Amniotic epithelial cell (primary cell): Measurements from ENCODE around the gene BAAT.
A peak's percentile ranks its signal among the peaks of the same experiment; 100 is the strongest.

Experiments
- DNase-seq: peaks from one replicate; pipeline ENCODE4 v3.0.0-alpha.2; 2010; ENCODE audit warnings: low read depth

The BAAT gene

GRCh38 chr9:101398068-101398929 is 13.5 kb upstream of the BAAT start, which contains the start of the genes MRPL50 and ZNF189:
TSS of gene MRPL50 (minus strand) at chr9:101398618. CDS start at chr9:101398592, 26 bp downstream.
TSS of gene ZNF189 (plus strand) at chr9:101398851. CDS start at chr9:101399157, 306 bp downstream.
- peak; percentile 99 for DNase-seq

- DNase-seq = no peak
Observed at GRCh38 chr9:101397746-101398067, 12.9 kb upstream of the BAAT start.

- no peak for DNase-seq
Observed at GRCh38 chr9:101394687-101395086, 9.9 kb upstream of the BAAT start.

GRCh38 chr9:101393135-101393534 is 8.3 kb upstream of the BAAT start:
- no peak for DNase-seq

GRCh38 chr9:101388507-101388993 is 3.7 kb upstream of the BAAT start:
- DNase-seq = no peak

- DNase-seq = peak; percentile 37
Observed at GRCh38 chr9:101387871-101388506, 3.2 kb upstream of the BAAT start.

- no peak for DNase-seq
Observed at GRCh38 chr9:101383361-101383760, 1.4 kb downstream of the BAAT start.

GRCh38 chr9:101381833-101382342 is 2.9 kb downstream of the BAAT start:
- DNase-seq = no peak

GRCh38 chr9:101381118-101381517 is 3.7 kb downstream of the BAAT start:
- no peak for DNase-seq

- no peak for DNase-seq
Observed at GRCh38 chr9:101380295-101380694, 4.5 kb downstream of the BAAT start.

GRCh38 chr9:101376111-101376848 is 8.5 kb downstream of the BAAT start:
- peak; percentile 64 for DNase-seq

- DNase-seq = no peak
Observed at GRCh38 chr9:101375546-101375945, 9.3 kb downstream of the BAAT start.

- DNase-seq = no peak
Observed at GRCh38 chr9:101372327-101373118, 12.3 kb downstream of the BAAT start.

GRCh38 chr9:101371813-101372212 is 13.0 kb downstream of the BAAT start:
- DNase-seq = no peak

GRCh38 chr9:101369884-101370531 is 14.8 kb downstream of the BAAT start:
- DNase-seq = no peak

GRCh38 chr9:101369286-101369685 is 15.5 kb downstream of the BAAT start:
- DNase-seq = peak; percentile 29

GRCh38 chr9:101367323-101367722 is 17.5 kb downstream of the BAAT start:
- DNase-seq = no peak

GRCh38 chr9:101366038-101366756 is 18.6 kb downstream of the BAAT start:
- DNase-seq = no peak

GRCh38 chr9:101365181-101365580 is 19.6 kb downstream of the BAAT start:
- no peak for DNase-seq

- no peak for DNase-seq
Observed at GRCh38 chr9:101362450-101362849, 22.4 kb downstream of the BAAT start.
